Naive thymus-derived CD8-positive, alpha-beta T cell (primary cell): Measurements from ENCODE around the gene CDYL. TPM values are rescaled to one million over a fixed set of nuclear protein-coding genes. Genes with fewer than 3 reads are reported as not detected.

Source experiments
- ATAC-seq, 2 donors: fragments of 150-1000 bp; cut with Tn5 transposase in 1 of 2; sonication (Bioruptor Pico), chemical (Tn5 transposase) in 1 of 2; 1 replicate in 1 of 2; 2 replicates in 1 of 2; pipeline ENCODE4 v1.10.0; 2021; ENCODE audit warnings: mild to moderate bottlenecking in 2 of 2, moderate library complexity in 2 of 2
- POLR2A ChIA-PET: fragments of 350-600 bp; sonication (Branson Sonifier 250); formaldehyde crosslinking; loops from one replicate; lab custom pipeline; 2021; ENCODE audit warnings: antibody characterized with exemption; lab: Charles Lee
- DNase-seq, 10 donors: peaks; one replicate each; pipeline versions ENCODE4 v3.0.0 to v3.0.0-alpha.2; 2020 to 2022
- H3K27ac Mint-ChIP-seq, 10 donors: one replicate each; pipeline ENCODE4 v1.8.0; 2020 to 2022; ENCODE audit warnings: mild to moderate bottlenecking in 10 of 10, mixed read lengths in 10 of 10, moderate library complexity in 4 of 10, inconsistent platforms in 1 of 10
- H3K27me3 Mint-ChIP-seq, 5 donors: one replicate each; pipeline ENCODE4 v1.8.0; 2021 to 2022; ENCODE audit warnings: mixed read lengths in 5 of 5
- H3K36me3 Mint-ChIP-seq, 3 donors: one replicate each; pipeline ENCODE4 v1.8.0; 2020 to 2022; ENCODE audit warnings: mixed read lengths in 3 of 3, mild to moderate bottlenecking in 2 of 3, inconsistent platforms in 1 of 3
- H3K4me1 Mint-ChIP-seq, 4 donors: one replicate each; pipeline ENCODE4 v1.8.0; 2021 to 2022; ENCODE audit warnings: mixed read lengths in 4 of 4
- H3K4me3 Mint-ChIP-seq, 10 donors: one replicate each; pipeline ENCODE4 v1.8.0; 2020 to 2022; ENCODE audit warnings: mild to moderate bottlenecking in 10 of 10, mixed read lengths in 10 of 10, moderate library complexity in 6 of 10, inconsistent platforms in 1 of 10
- H3K9me3 Mint-ChIP-seq, 9 donors: one replicate each; pipeline ENCODE4 v1.8.0; 2020 to 2022; ENCODE audit warnings: mixed read lengths in 9 of 9, mild to moderate bottlenecking in 3 of 9, inconsistent platforms in 1 of 9, moderate library complexity in 1 of 9
- polyA plus RNA-seq, 3 donors: library from polyadenylated mRNA; unstranded; fragments of 300-500 nt; fragmentation: Illumina TruSeq; gene quantifications; one replicate each; pipeline ENCODE4 v1.2.3, GENCODE V29; 2021
- total RNA-seq, 8 experiments: library from RNA in 2 of 8; stranded (reverse) in 2 of 8; gene quantifications; one replicate each; pipeline ENCODE4 v1.2.3 and lab custom pipeline; 2021 to 2026

The CDYL gene
- total RNA-seq: 10 to 100 TPM; 47.8 to 49.3 TPM
- 1 to 10 TPM; 5.6 to 6.1 (median 5.7) TPM for polyA plus RNA-seq
- 39.6 to 52.2 (median 45.4) reads per million in 6 experiments for total RNA-seq (lab: John Stamatoyannopoulos, UW)

DNA sequence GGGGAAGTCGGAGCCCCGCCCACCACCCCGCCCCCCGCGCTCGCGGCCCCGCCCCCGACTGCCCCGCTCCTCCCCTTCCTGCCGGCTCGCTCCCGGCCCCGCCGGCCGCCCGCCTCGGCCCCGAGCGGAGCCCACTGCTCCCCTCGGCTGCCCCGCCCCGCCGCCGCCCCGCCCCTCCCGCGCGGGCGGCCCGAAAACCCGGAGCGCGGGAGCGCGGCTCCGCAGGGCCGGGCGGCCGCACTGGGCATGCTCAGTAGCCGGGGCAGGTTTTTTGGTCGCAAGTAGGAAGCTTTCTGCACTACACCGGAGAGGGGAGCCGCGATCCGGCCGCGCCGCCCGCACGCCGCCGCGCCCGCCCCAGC lies at the start of gene CDYL:
Gene CDYL, plus strand, starts transcription at position 274 of the 362 bp plus-strand sequence. CDS start 380 bp downstream, outside the sequence.
- H3K4me3 Mint-ChIP-seq: peak within 1 kb of the TSS; percentile 88 to 98 (median 94)
- H3K27ac Mint-ChIP-seq: peak within 1 kb of the TSS; percentile 70 to 96 (median 91)
- no peaks in the 10 kb centered on the region for H3K27me3 Mint-ChIP-seq
- peak; percentile 80 to 92 (median 90) for DNase-seq
- H3K36me3 Mint-ChIP-seq: no peaks in the 10 kb centered on the region
- peaks cover 0 to 10% (median 0%) of the 10 kb centered on the region in 9 donors for H3K9me3 Mint-ChIP-seq
- peaks cover 32 to 51% (median 48%) of the 10 kb centered on the region in 4 donors for H3K4me1 Mint-ChIP-seq
- peak; percentile 69 to 73 for ATAC-seq
- POLR2A ChIA-PET: interaction anchor here (0.6 to 2.3 kb wide), 9 partner anchors 10 to 755 kb away, joined by 3 to 10 read pairs (median 4); partner anchors contain the start of gene ECI2

- H3K36me3 Mint-ChIP-seq: no peaks in the 10 kb centered on the region
- no peak for DNase-seq
- POLR2A ChIA-PET: no interaction called here
- H3K27ac Mint-ChIP-seq: no peak overlapping the region
- no peaks in the 10 kb centered on the region for H3K9me3 Mint-ChIP-seq
- H3K4me3 Mint-ChIP-seq: no peak overlapping the region
- H3K27me3 Mint-ChIP-seq: peaks cover 4 to 15% (median 9%) of the 10 kb centered on the region in 5 donors
- no peak for ATAC-seq
- peaks cover 0 to 13% (median 7%) of the 10 kb centered on the region in 4 donors for H3K4me1 Mint-ChIP-seq
Observed at GRCh38 chr6:4726645-4727044, 49.6 kb upstream of the CDYL start.

- no peak for DNase-seq
- no peaks in the 10 kb centered on the region for H3K9me3 Mint-ChIP-seq
- H3K27ac Mint-ChIP-seq: no peak overlapping the region
- POLR2A ChIA-PET: interaction anchor here (0.6 kb wide), 1 partner anchor 12 kb away, joined by 3 read pairs; no protein-coding TSS in a partner anchor
- H3K4me3 Mint-ChIP-seq: no peak overlapping the region
- peaks cover 0 to 13% (median 7%) of the 10 kb centered on the region in 4 donors for H3K4me1 Mint-ChIP-seq
- no peak for ATAC-seq
- H3K36me3 Mint-ChIP-seq: no peaks in the 10 kb centered on the region
- peaks cover 4 to 15% (median 9%) of the 10 kb centered on the region in 5 donors for H3K27me3 Mint-ChIP-seq
Observed at GRCh38 chr6:4727217-4727616, 49.0 kb upstream of the CDYL start.

- Mint-ChIP-seq H3K9me3 (no peaks in the 10 kb centered on the region), H3K4me3 (no peak overlapping the region), H3K36me3 (no peaks in the 10 kb centered on the region), H3K27ac (peak overlapping the region in 1 of 10 donors; percentile 71), H3K27me3 (peaks cover 4 to 15% (median 9%) of the 10 kb centered on the region in 5 donors), H3K4me1 (peaks cover 0 to 13% (median 9%) of the 10 kb centered on the region in 4 donors)
- ATAC-seq (peak; percentile 42 to 45), DNase-seq (peak in 4 of 10 donors; percentile 0 to 19 (median 12))
- POLR2A ChIA-PET: interaction anchor here (0.6 kb wide), 1 partner anchor 12 kb away, joined by 3 read pairs; no protein-coding TSS in a partner anchor
Observed at GRCh38 chr6:4727671-4728435, 48.4 kb upstream of the CDYL start.

GRCh38 chr6:4728436-4728769 lies 47.8 kb upstream of the CDYL start:
- no peaks in the 10 kb centered on the region for H3K9me3 Mint-ChIP-seq
- no peak for ATAC-seq
- peaks cover 2 to 13% (median 5%) of the 10 kb centered on the region in 5 donors for H3K27me3 Mint-ChIP-seq
- no peak overlapping the region for H3K27ac Mint-ChIP-seq
- no peaks in the 10 kb centered on the region for H3K36me3 Mint-ChIP-seq
- H3K4me3 Mint-ChIP-seq: no peak overlapping the region
- DNase-seq: no peak
- H3K4me1 Mint-ChIP-seq: peaks cover 0 to 13% (median 9%) of the 10 kb centered on the region in 4 donors
- POLR2A ChIA-PET: no interaction called here

DNA sequence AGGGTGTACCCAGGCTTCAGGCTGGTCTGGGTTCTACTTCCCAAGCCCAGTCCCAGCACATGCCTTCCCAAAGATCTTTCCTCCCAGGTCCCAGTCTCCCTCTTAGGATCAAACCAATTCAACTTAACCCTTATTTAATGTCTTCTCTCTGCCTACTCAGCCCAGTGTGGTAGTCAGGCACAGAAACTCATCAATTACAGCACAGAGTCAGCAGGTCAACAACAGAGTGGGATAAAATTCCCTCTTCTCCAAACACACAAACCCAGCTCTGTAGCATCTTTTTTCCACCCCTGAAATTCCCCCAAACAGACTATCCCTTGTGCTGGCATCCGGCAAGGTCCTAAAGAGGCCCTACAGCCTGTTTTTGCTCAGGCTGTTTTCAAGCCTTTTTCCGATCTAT lies 47.3 kb upstream of the CDYL start:
- no peak overlapping the region for H3K27ac Mint-ChIP-seq
- POLR2A ChIA-PET: no interaction called here
- peaks cover 2 to 13% (median 5%) of the 10 kb centered on the region in 5 donors for H3K27me3 Mint-ChIP-seq
- no peaks in the 10 kb centered on the region for H3K36me3 Mint-ChIP-seq
- no peaks in the 10 kb centered on the region for H3K9me3 Mint-ChIP-seq
- H3K4me3 Mint-ChIP-seq: no peak overlapping the region
- H3K4me1 Mint-ChIP-seq: peaks cover 0 to 13% (median 9%) of the 10 kb centered on the region in 4 donors
- DNase-seq: no peak
- ATAC-seq: no peak

GRCh38 chr6:4731996-4732395 lies 44.2 kb upstream of the CDYL start:
- H3K27me3 Mint-ChIP-seq: peaks cover 2 to 12% (median 5%) of the 10 kb centered on the region in 5 donors
- H3K36me3 Mint-ChIP-seq: no peaks in the 10 kb centered on the region
- POLR2A ChIA-PET: interaction anchor here (0.7 to 1.1 kb wide), 2 partner anchors 29 to 152 kb away, joined by 3 to 6 read pairs; no protein-coding TSS in a partner anchor
- peaks cover 0 to 13% (median 9%) of the 10 kb centered on the region in 4 donors for H3K4me1 Mint-ChIP-seq
- no peak for ATAC-seq
- H3K27ac Mint-ChIP-seq: no peak overlapping the region
- no peaks in the 10 kb centered on the region for H3K9me3 Mint-ChIP-seq
- no peak overlapping the region for H3K4me3 Mint-ChIP-seq
- DNase-seq: no peak

GRCh38 chr6:4732691-4733315 lies 43.4 kb upstream of the CDYL start:
- peak overlapping the region in 5 of 10 donors; percentile 13 to 43 (median 21) for H3K4me3 Mint-ChIP-seq
- H3K27me3 Mint-ChIP-seq: peaks cover 4 to 12% (median 5%) of the 10 kb centered on the region in 5 donors
- H3K4me1 Mint-ChIP-seq: peaks cover 0 to 8% (median 6%) of the 10 kb centered on the region in 4 donors
- DNase-seq (no peak), ATAC-seq (no peak)
- H3K27ac Mint-ChIP-seq: no peak overlapping the region
- no peaks in the 10 kb centered on the region for H3K9me3 Mint-ChIP-seq
- POLR2A ChIA-PET: interaction anchor here (0.7 to 1.1 kb wide), 2 partner anchors 28 to 153 kb away, joined by 3 to 6 read pairs; no protein-coding TSS in a partner anchor
- H3K36me3 Mint-ChIP-seq: no peaks in the 10 kb centered on the region

- H3K4me1 Mint-ChIP-seq: peaks cover 0 to 4% (median 0%) of the 10 kb centered on the region in 4 donors
- H3K36me3 Mint-ChIP-seq: no peaks in the 10 kb centered on the region
- H3K4me3 Mint-ChIP-seq: no peak overlapping the region
- H3K9me3 Mint-ChIP-seq: no peaks in the 10 kb centered on the region
- H3K27ac Mint-ChIP-seq: no peak overlapping the region
- DNase-seq (no peak), ATAC-seq (no peak)
- POLR2A ChIA-PET: interaction anchor here (0.7 kb wide), 1 partner anchor 138 kb away, joined by 3 read pairs; no protein-coding TSS in a partner anchor
- H3K27me3 Mint-ChIP-seq: peaks cover 0 to 7% (median 2%) of the 10 kb centered on the region in 5 donors
Observed at GRCh38 chr6:4736371-4736873, 39.8 kb upstream of the CDYL start.

GRCh38 chr6:4740032-4740431 lies 36.2 kb upstream of the CDYL start:
- no peak for DNase-seq
- H3K27me3 Mint-ChIP-seq: peaks cover 0 to 7% (median 2%) of the 10 kb centered on the region in 5 donors
- no peaks in the 10 kb centered on the region for H3K36me3 Mint-ChIP-seq
- no peak overlapping the region for H3K4me3 Mint-ChIP-seq
- POLR2A ChIA-PET: interaction anchor here (0.7 kb wide), 1 partner anchor 12 kb away, joined by 3 read pairs; no protein-coding TSS in a partner anchor
- no peaks in the 10 kb centered on the region for H3K4me1 Mint-ChIP-seq
- no peak overlapping the region for H3K27ac Mint-ChIP-seq
- no peaks in the 10 kb centered on the region for H3K9me3 Mint-ChIP-seq
- no peak for ATAC-seq

DNA sequence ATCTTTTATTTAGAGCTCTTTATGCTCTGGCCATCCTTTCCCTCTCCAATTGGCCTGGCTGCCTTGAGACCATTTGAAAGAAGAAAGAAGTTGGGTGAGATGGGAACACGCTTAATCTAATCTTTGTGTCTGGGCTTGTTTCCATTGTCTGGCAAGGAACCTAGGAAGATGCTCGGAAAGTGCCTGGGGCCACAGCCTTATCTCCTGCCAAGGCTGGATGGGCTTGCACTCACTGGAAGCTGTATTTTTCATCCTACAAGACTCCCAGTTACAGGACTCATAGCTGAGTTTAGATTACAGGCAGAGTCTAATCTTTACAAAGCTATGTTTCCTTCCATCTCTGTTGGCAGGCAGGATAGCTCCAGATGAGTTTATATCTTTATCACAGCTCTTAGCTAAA lies 33.1 kb upstream of the CDYL start:
- no peaks in the 10 kb centered on the region for H3K36me3 Mint-ChIP-seq
- H3K27ac Mint-ChIP-seq: no peak overlapping the region
- DNase-seq (no peak), ATAC-seq (no peak)
- H3K4me1 Mint-ChIP-seq: no peaks in the 10 kb centered on the region
- no peaks in the 10 kb centered on the region for H3K9me3 Mint-ChIP-seq
- POLR2A ChIA-PET: no interaction called here
- peaks cover 0 to 3% (median 0%) of the 10 kb centered on the region in 5 donors for H3K27me3 Mint-ChIP-seq
- H3K4me3 Mint-ChIP-seq: no peak overlapping the region

GRCh38 chr6:4743926-4744325 lies 32.3 kb upstream of the CDYL start:
- Mint-ChIP-seq H3K36me3 (no peaks in the 10 kb centered on the region), H3K4me3 (no peak overlapping the region), H3K9me3 (no peaks in the 10 kb centered on the region), H3K27me3 (peaks cover 0 to 3% (median 0%) of the 10 kb centered on the region in 5 donors), H3K4me1 (no peaks in the 10 kb centered on the region), H3K27ac (peak overlapping the region in 1 of 10 donors; percentile 15)
- POLR2A ChIA-PET: interaction anchor here (0.6 kb wide), 1 partner anchor 23 kb away, joined by 6 read pairs; no protein-coding TSS in a partner anchor
- ATAC-seq (no peak), DNase-seq (no peak)
